Iris pigment epithelial cell (primary cell): Measurements from ENCODE around the gene ARHGAP26.
"Not testable (repeated sequence)": the region's sequence is repeated elsewhere in the genome, so short reads cannot be mapped to it uniquely, and the experiment has no call there.

Experiments used
- DNase-seq: peaks from one replicate; pipeline ENCODE4 v3.0.0-alpha.2; 2011; ENCODE audit warnings: low read depth

Gene ARHGAP26

GRCh38 chr5:143085319-143085917 lies 315.2 kb downstream of the ARHGAP26 start:
- peak; percentile 47 for DNase-seq

- no peak for DNase-seq
Observed at GRCh38 chr5:143086546-143086907, 316.4 kb downstream of the ARHGAP26 start.

- peak; percentile 55 for DNase-seq
Observed at GRCh38 chr5:143086908-143087637, 316.9 kb downstream of the ARHGAP26 start.

- DNase-seq = not testable (repeated sequence)
Observed at GRCh38 chr5:143088702-143089101, 318.5 kb downstream of the ARHGAP26 start.

DNA sequence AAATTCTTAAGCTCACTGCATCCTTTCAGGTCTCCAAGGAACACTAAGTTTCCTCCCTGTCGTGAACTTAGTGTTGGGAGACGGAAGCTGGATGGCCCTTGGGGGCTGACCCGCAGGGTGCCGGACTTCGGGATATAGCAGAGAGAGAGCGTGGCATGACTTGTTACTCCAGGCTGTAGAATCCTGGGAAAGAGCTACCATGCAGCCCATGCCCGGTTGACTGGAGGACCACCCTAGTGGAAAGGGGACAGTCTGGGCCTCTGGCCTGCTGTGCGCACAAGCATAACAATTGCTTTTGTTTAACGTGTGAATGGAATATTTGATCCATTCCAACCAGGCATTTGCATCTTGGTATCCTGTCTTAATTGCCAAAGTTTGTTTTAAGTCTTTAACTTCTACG lies 319.9 kb downstream of the ARHGAP26 start:
- DNase-seq = not testable (repeated sequence)

- DNase-seq = not testable (repeated sequence)
Observed at GRCh38 chr5:143092711-143093451, 322.7 kb downstream of the ARHGAP26 start.

GRCh38 chr5:143093452-143094086 lies 323.4 kb downstream of the ARHGAP26 start:
- no peak for DNase-seq

- DNase-seq = peak; percentile 13
Observed at GRCh38 chr5:143094087-143094521, 323.9 kb downstream of the ARHGAP26 start.

DNA sequence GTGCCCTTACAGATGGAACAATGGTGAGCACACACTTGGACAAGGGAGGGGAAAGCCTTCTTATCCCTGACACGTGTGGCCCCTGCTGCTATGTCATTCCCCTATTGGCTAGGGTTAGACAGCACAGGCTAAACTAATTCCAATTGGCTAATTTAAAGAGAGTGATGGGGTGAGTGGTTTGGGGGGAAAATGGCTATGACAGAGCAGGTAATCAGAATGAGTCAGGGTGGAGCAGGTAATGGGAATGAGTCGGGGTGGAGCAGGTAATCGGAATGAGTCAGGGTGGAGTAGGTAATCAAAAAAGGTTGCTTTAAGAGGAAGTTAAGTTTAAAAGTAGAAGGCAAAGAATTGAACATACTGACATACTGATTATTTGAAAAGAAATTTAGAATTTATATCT lies 324.4 kb downstream of the ARHGAP26 start:
- DNase-seq = not testable (repeated sequence)

DNA sequence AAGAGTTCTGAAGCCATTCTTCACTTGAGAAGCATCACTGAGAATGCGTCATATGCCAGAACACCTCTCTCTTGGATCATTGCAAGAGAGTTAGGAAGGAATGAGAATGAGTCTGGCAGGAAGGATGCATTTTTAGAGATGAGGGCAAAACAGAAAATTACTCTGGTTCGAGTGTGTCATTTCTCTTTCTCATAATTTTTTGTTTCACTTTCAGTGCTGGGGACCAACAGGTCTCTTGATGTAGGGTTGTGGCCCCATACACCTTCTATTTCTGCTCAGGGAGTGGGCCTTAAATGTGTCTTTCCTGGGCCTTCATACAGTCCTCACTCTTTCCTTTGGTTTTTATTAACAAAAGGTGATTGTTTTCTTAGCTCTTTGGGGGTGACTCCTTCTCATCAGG lies 330.9 kb downstream of the ARHGAP26 start:
- no peak for DNase-seq

- DNase-seq = no peak
Observed at GRCh38 chr5:143101725-143102386, 331.7 kb downstream of the ARHGAP26 start.

DNA sequence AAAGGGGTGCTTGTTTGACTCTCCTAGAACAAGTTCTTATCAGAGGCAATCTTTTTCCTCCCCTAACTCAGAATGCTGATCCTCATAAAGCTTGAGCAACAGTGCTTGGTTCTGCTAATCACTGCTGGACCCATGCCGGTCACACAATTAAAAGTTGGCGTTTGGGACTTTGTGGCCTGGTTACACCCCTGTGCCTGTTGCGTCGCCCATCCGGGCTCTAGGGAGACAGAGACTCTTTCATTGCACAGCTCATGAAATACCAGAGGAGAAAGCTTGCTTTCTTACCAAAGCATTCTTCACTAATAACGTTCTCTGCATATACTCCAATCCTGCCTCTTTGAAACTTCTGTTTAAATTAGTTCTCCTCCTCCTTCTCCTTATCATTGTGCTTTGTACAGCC lies 332.2 kb downstream of the ARHGAP26 start:
- DNase-seq = no peak

GRCh38 chr5:143105216-143105905 lies 335.2 kb downstream of the ARHGAP26 start:
- DNase-seq = no peak

GRCh38 chr5:143106174-143106573 lies 336.0 kb downstream of the ARHGAP26 start:
- no peak for DNase-seq

GRCh38 chr5:143108498-143109128 lies 338.4 kb downstream of the ARHGAP26 start:
- no peak for DNase-seq

- peak; percentile 28 for DNase-seq
Observed at GRCh38 chr5:143110591-143110990, 340.4 kb downstream of the ARHGAP26 start.

DNA sequence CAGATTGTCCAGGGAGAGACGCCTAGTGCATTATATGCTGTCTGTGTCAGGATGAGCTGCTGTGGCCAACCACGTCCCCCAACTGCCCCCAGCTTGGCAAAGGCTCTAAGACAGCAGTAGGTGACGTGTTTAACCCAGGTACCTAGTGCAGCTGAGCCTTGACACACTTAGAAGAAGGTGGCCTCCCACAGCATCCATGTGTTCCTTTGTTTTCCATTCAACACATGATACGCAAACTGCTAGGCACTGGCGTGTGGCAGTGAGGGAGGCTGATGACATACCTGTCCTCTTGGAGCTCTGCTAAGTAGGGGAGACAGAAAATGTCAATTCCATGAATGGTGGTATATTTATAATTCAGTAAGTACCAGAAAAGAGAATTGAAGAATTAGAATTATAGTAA lies 341.6 kb downstream of the ARHGAP26 start:
- DNase-seq = no peak

- no peak for DNase-seq
Observed at GRCh38 chr5:143113461-143113860, 343.3 kb downstream of the ARHGAP26 start.

GRCh38 chr5:143114481-143114880 lies 344.3 kb downstream of the ARHGAP26 start:
- no peak for DNase-seq

DNA sequence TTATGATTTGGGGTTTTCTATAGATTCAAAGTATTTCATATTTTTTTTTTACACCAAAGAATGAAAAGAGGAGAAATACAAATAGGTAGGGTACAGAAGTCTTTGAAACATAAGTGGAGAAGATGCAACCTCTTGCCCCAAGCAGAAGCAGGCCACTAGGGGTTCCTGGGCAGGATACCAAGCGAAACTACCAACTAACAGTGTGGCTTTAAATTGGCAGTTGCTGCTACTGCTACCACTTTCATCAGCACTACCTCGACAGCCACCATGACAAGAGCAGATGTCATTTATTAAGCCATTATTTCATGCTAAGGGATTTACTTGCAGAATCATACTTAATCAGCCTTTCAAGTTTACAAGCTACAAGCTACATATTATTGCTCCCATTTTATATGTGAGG lies 345.2 kb downstream of the ARHGAP26 start:
- no peak for DNase-seq

DNA sequence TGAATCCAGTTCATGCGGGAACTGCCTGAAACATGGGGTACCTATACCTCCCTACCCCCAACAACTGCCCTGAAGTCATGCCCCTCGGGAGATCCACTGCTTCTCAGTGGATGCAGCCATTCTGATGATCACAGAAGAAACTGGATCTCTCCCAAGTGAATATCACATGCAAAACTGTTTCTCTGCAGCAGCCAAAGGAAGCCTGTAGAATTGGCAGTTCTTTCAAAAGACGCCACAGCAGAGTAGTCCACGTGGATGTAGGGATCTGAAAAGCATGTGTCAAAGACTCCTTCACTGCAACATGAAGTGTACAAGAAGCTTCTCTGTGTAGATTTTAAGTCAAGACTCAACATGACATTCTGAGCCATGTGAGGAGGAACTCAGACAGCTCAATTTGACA lies 346.6 kb downstream of the ARHGAP26 start:
- DNase-seq = no peak
